K562 (cell line): ENCODE measurements around the gene TIAM1. TPM values are rescaled to one million over a fixed set of nuclear protein-coding genes. Genes with fewer than 3 reads are reported as not detected.

Experiments
- ATAC-seq: fragments of 200-7000 bp; cut with Tn5 transposase; 3 replicates; pipeline ENCODE4 v1.9.1; 2020; ENCODE audit warnings: moderate library complexity
- BruUV-seq: library from RNA; stranded (reverse); fragments of 400-500 nt; replicated peaks from 2 replicates; lab custom pipeline; 2021; lab: Mats Ljungman, UMichigan
- CTCF ChIA-PET: fragments of 300-600 bp; formaldehyde crosslinking; extraction: SDS; loops from one replicate; lab custom pipeline; 2021; ENCODE audit warnings: low intra/inter-chr PET ratio; lab: Yijun Ruan, JAX
- POLR2A ChIA-PET: fragments of 300-600, 350-650 bp; sonication (Branson Sonifier 250); formaldehyde crosslinking; extraction: SDS; loops from one replicate; lab custom pipeline; 2021; ENCODE audit warnings: antibody characterized with exemption, inconsistent platforms; lab: Yijun Ruan, JAX
- DNase-seq, 4 experiments: peaks; one replicate each; pipeline versions ENCODE4 v3.0.0 to v3.0.0-alpha.2; 2011 to 2018; ENCODE audit warnings: low spot score in 3 of 4, mixed read lengths in 3 of 4; ENCODE audit errors: extremely low read depth in 1 of 4
- FAIRE-seq: peaks from 2 replicates; lab custom pipeline; 2011; peaks lifted over from hg19 to GRCh38; lab: Jason Lieb, UNC
- H2AFZ ChIP-seq: 2 replicates; pipeline ENCODE4 v1.6.0; 2011; ENCODE audit warnings: low read depth, low read length, control low read depth, inconsistent platforms
- H3K27ac ChIP-seq: fragments of 200-600 bp; 3 replicates; pipeline ENCODE4 v1.8.0; 2011; ENCODE audit warnings: low read depth, mild to moderate bottlenecking, control low read depth, inconsistent platforms, low read length, moderate library complexity, mixed read lengths; ENCODE audit errors: extremely low read depth
- H3K27me3 ChIP-seq, 2 experiments: fragments of 300-600 bp in 1 of 2; 2 replicates in 1 of 2; 3 replicates in 1 of 2; pipeline versions ENCODE4 v1.6.0 to v1.8.0; 2011; ENCODE audit warnings: inconsistent platforms in 2 of 2, low read length in 2 of 2, mild to moderate bottlenecking in 1 of 2, mixed read lengths in 1 of 2, moderate library complexity in 1 of 2; ENCODE audit not compliant: control insufficient read depth in 2 of 2, insufficient read depth in 2 of 2
- H3K36me3 ChIP-seq: fragments of 300-600 bp; 3 replicates; pipeline ENCODE4 v1.8.0; 2011; ENCODE audit warnings: mild to moderate bottlenecking, low read length, inconsistent platforms; ENCODE audit not compliant: control insufficient read depth, insufficient read depth
- H3K4me1 ChIP-seq, 2 experiments: fragments of 200-600 bp in 1 of 2; replicated peaks in 1 of 2; 2 replicates in 1 of 2; 3 replicates in 1 of 2; pipeline versions ENCODE4 v1.5.1 to v1.8.0; 2011; ENCODE audit warnings: inconsistent platforms in 2 of 2, low read length in 2 of 2, mild to moderate bottlenecking in 1 of 2, mixed read lengths in 1 of 2, moderate library complexity in 1 of 2; ENCODE audit not compliant: control insufficient read depth in 2 of 2, insufficient read depth in 2 of 2
- H3K4me2 ChIP-seq: 2 replicates; pipeline ENCODE4 v1.6.1; 2011; ENCODE audit warnings: low read length, control low read depth, inconsistent platforms, mixed read lengths; ENCODE audit not compliant: insufficient read depth
- H3K4me3 ChIP-seq: fragments of 200-600 bp; sonication (generic), shearing (Covaris generic); 2 replicates; pipeline ENCODE4 v1.5.1; 2016; ENCODE audit warnings: control low read depth, inconsistent platforms
- H3K79me2 ChIP-seq: fragments of 200-600 bp; 3 replicates; pipeline ENCODE4 v1.8.0; 2011; ENCODE audit warnings: low read length, inconsistent platforms; ENCODE audit not compliant: control insufficient read depth, insufficient read depth
- H3K9ac ChIP-seq, 2 experiments: 2 replicates each; pipeline versions ENCODE4 v1.6.0 to v1.6.1; 2011; ENCODE audit warnings: low read depth in 2 of 2, low read length in 2 of 2, control low read depth in 1 of 2, inconsistent platforms in 1 of 2, mild to moderate bottlenecking in 1 of 2, mixed read lengths in 1 of 2; ENCODE audit not compliant: insufficient read depth in 1 of 2
- H3K9me1 ChIP-seq: one replicate; pipeline ENCODE4 v1.6.0; 2011; ENCODE audit warnings: inconsistent platforms, mild to moderate bottlenecking, low read length, moderate library complexity; ENCODE audit not compliant: control insufficient read depth, insufficient read depth
- H3K9me3 ChIP-seq: replicated peaks from 2 replicates; pipeline ENCODE4 v1.5.1; 2011; ENCODE audit warnings: low read depth, low read length, inconsistent platforms; ENCODE audit not compliant: control insufficient read depth, insufficient read depth
- H4K20me1 ChIP-seq: replicated peaks from 2 replicates; pipeline ENCODE4 v1.6.1; 2011; ENCODE audit warnings: low read length, inconsistent platforms, mixed read lengths; ENCODE audit not compliant: control insufficient read depth, insufficient read depth
- HIVEP1 ChIP-seq: fragments of 250-450 bp; sonication (Bioruptor Pico); IDR thresholded peaks from 2 replicates; pipeline ENCODE4 v1.4.0; 2020; ENCODE audit warnings: mild to moderate bottlenecking
- KDM1A ChIP-seq, 2 experiments: fragments of 450-650 bp; IDR thresholded peaks; 2 replicates each; pipeline ENCODE4 v1.6.1; 2016; ENCODE audit warnings: mild to moderate bottlenecking in 2 of 2
- LEF1 ChIP-seq: fragments of 450-650 bp; IDR thresholded peaks from 2 replicates; pipeline ENCODE4 v1.6.1; 2016; ENCODE audit warnings: mild to moderate bottlenecking
- MCM2 ChIP-seq: fragments of 450-650 bp; IDR thresholded peaks from 2 replicates; pipeline ENCODE4 v1.6.1; 2017; ENCODE audit warnings: low read depth, mild to moderate bottlenecking
- MTA3 ChIP-seq: fragments of 450-650 bp; formaldehyde crosslinking; IDR thresholded peaks from 2 replicates; pipeline ENCODE4 v1.6.1; 2017; ENCODE audit warnings: mild to moderate bottlenecking, borderline replicate concordance
- POU5F1 ChIP-seq: fragments of 150-350 bp; IDR thresholded peaks from 2 replicates; pipeline ENCODE4 v1.6.1; 2014; ENCODE audit warnings: borderline replicate concordance, low read length, low read depth, mild to moderate bottlenecking; ENCODE audit not compliant: partially characterized antibody
- TEAD4 ChIP-seq, 2 experiments: sonication (generic) in 1 of 2; formaldehyde crosslinking in 1 of 2; IDR thresholded peaks; 2 replicates each; pipeline versions ENCODE4 v1.6.1 to v1.8.0; 2012 to 2022; ENCODE audit warnings: borderline replicate concordance in 1 of 2, inconsistent platforms in 1 of 2, low read length in 1 of 2, mild to moderate bottlenecking in 1 of 2, missing genetic modification reagents in 1 of 2
- ZNF146 ChIP-seq: IDR thresholded peaks from one replicate; pipeline ENCODE4 v1.6.1; 2018; ENCODE audit warnings: missing compliant biosample characterization; ENCODE audit not compliant: unreplicated experiment
- ZNF408 ChIP-seq: fragments of 250-450 bp; sonication (Bioruptor Pico); IDR thresholded peaks from 2 replicates; pipeline ENCODE4 v1.4.0; 2020; ENCODE audit warnings: low read depth, mild to moderate bottlenecking, moderate library complexity
- ZNF589 ChIP-seq: fragments of 200-800 bp; sonication (Bioruptor generic); IDR thresholded peaks from 2 replicates; pipeline ENCODE4 v1.6.1; 2016; ENCODE audit warnings: low read depth, missing genetic modification characterization, missing compliant biosample characterization
- WGBS: fragments of 100-300 bp; shearing (Covaris generic); methylation state at CpG from one replicate; pipeline ENCODE4 v1.1.6; 2016; ENCODE audit warnings: low coverage, mixed read lengths; ENCODE audit not compliant: insufficient coverage; ENCODE audit errors: missing lambda C conversion rate; 5-methylcytosine and 5-hydroxymethylcytosine counted together
- in situ Hi-C: fragments of 300-500 bp; cut with MboI; formaldehyde crosslinking; loops from 4 replicates; pipeline ENCODE4 v1.15.0; 2018; ENCODE audit warnings: inconsistent platforms, mixed read lengths
- intact Hi-C: fragments of 100-400 bp; cut with micrococcal nuclease; formaldehyde crosslinking; loops from 2 replicates; pipeline ENCODE4 v1.14.2; 2022
- polyA plus RNA-seq, 8 experiments: library from polyadenylated mRNA; depleted of rRNA in 4 of 8; stranded (reverse) in 5 of 8; unstranded in 3 of 8; fragments of >200 nt; fragmentation: Nextera tagmentation in 2 of 8; fragmentation: Illumina TruSeq in 1 of 8; extraction: Ambion mirVana in 2 of 8; extraction: Trizol in 1 of 8; gene quantifications; 2 replicates each; pipeline versions ENCODE4 v1.2.1 to v1.2.3, GENCODE V29; 2011 to 2014; ENCODE audit warnings: inconsistent platforms in 1 of 8, missing spikeins in 1 of 8
- total RNA-seq, 7 experiments: library from RNA; depleted of rRNA in 6 of 7; stranded (reverse); fragments of >200 nt in 6 of 7; fragmentation: Illumina TruSeq in 2 of 7; extraction: Trizol in 2 of 7; gene quantifications; 2 replicates each; pipeline versions ENCODE4 v1.2.1 to v1.2.3, GENCODE V29; 2011 to 2021; ENCODE audit warnings: low replicate concordance in 1 of 7
- TF ChIP-seq, protein P1 (sequence below): sonication (generic); formaldehyde crosslinking; IDR thresholded peaks from 2 replicates; pipeline ENCODE4 v1.8.0; 2022; ENCODE audit warnings: mild to moderate bottlenecking, missing genetic modification reagents
- TF ChIP-seq, protein P2 (sequence below): sonication (generic); formaldehyde crosslinking; IDR thresholded peaks from 2 replicates; pipeline ENCODE4 v1.8.1; 2023; ENCODE audit warnings: mild to moderate bottlenecking, missing genetic modification reagents
- TF ChIP-seq, protein P3 (sequence below): fragments of 450-650 bp; IDR thresholded peaks from 2 replicates; pipeline ENCODE4 v1.6.1; 2016
- TF ChIP-seq, protein P4 (sequence below): fragments of 250-450 bp; sonication (Bioruptor Pico); IDR thresholded peaks from 2 replicates; pipeline ENCODE4 v1.5.1; 2021; ENCODE audit warnings: mild to moderate bottlenecking

Gene TIAM1
- total and polyA plus RNA-seq, 9 of the 15 experiments (the other 6 are each of a cell fraction or from before 2014, with no cell fraction given), result 0.11 TPM; not detected in 8

DNA sequence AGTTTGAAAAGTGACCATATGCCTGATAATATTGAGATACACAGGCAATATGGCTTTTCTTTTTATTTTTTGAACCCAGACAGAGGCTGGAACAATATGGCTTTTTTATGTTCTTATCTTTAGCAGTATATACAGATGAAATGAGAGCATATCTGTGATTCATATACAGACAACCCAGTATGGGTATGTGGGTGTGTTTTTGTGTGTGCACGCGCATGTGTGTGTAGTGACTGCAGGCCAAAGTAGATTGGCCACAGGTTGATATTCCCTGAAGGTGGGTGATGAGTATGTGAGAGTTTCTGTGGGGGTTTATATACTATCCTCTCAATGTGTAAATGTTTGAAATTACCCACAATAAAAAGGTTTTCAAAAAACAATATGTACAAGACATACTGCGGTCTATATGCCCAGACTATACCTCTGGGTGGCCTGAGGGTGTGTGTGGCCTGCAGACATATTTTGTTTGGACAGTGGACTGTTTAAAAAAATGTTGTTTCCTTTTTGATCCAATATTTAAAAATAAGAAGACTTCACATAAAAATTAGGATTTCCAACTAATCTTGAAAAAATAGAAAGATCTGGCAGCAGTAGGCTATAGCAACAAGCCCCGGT lies 26.3 kb upstream of the TIAM1 start:
- CTCF ChIA-PET, result no interaction called here
- no TSS peak for BruUV-seq
- H4K20me1 ChIP-seq, result no peaks in the 10 kb centered on the region

More for the DNA sequence above, 26.3 kb upstream of the TIAM1 start:
- H3K4me3 ChIP-seq, result no peak overlapping the region
- no peak for DNase-seq
- POLR2A ChIA-PET, result no interaction called here
- H3K36me3 ChIP-seq, result no peaks in the 10 kb centered on the region
- no peak overlapping the region for H2AFZ ChIP-seq
- H3K9ac ChIP-seq, result no peak overlapping the region
- TF ChIP-seq, protein P1, sequence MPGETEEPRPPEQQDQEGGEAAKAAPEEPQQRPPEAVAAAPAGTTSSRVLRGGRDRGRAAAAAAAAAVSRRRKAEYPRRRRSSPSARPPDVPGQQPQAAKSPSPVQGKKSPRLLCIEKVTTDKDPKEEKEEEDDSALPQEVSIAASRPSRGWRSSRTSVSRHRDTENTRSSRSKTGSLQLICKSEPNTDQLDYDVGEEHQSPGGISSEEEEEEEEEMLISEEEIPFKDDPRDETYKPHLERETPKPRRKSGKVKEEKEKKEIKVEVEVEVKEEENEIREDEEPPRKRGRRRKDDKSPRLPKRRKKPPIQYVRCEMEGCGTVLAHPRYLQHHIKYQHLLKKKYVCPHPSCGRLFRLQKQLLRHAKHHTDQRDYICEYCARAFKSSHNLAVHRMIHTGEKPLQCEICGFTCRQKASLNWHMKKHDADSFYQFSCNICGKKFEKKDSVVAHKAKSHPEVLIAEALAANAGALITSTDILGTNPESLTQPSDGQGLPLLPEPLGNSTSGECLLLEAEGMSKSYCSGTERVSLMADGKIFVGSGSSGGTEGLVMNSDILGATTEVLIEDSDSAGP (CRISPR knock-in tag), result no peak
- TF ChIP-seq ZNF408 (CRISPR knock-in tag) (no peak), ZNF146 (CRISPR knock-in tag) (no peak), LEF1 (no peak), ZNF589 (CRISPR knock-in tag) (no peak), KDM1A (IDR thresholded peaks at IDR 0.05) (no peak), HIVEP1 (no peak), POU5F1 (no peak), TEAD4 (IDR thresholded peaks at IDR 0.05; ENCODE audit: low read length) (no peak), TEAD4 (CRISPR knock-in tag; IDR thresholded peaks at IDR 0.05; ENCODE audit: borderline replicate concordance) (no peak), MCM2 (no peak), MTA3 (no peak)
- TF ChIP-seq, protein P2, sequence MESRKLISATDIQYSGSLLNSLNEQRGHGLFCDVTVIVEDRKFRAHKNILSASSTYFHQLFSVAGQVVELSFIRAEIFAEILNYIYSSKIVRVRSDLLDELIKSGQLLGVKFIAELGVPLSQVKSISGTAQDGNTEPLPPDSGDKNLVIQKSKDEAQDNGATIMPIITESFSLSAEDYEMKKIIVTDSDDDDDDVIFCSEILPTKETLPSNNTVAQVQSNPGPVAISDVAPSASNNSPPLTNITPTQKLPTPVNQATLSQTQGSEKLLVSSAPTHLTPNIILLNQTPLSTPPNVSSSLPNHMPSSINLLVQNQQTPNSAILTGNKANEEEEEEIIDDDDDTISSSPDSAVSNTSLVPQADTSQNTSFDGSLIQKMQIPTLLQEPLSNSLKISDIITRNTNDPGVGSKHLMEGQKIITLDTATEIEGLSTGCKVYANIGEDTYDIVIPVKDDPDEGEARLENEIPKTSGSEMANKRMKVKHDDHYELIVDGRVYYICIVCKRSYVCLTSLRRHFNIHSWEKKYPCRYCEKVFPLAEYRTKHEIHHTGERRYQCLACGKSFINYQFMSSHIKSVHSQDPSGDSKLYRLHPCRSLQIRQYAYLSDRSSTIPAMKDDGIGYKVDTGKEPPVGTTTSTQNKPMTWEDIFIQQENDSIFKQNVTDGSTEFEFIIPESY (CRISPR knock-in tag), result no peak
- TF ChIP-seq, protein P3, sequence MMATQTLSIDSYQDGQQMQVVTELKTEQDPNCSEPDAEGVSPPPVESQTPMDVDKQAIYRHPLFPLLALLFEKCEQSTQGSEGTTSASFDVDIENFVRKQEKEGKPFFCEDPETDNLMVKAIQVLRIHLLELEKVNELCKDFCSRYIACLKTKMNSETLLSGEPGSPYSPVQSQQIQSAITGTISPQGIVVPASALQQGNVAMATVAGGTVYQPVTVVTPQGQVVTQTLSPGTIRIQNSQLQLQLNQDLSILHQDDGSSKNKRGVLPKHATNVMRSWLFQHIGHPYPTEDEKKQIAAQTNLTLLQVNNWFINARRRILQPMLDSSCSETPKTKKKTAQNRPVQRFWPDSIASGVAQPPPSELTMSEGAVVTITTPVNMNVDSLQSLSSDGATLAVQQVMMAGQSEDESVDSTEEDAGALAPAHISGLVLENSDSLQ, result no peak
- TF ChIP-seq, protein P4, sequence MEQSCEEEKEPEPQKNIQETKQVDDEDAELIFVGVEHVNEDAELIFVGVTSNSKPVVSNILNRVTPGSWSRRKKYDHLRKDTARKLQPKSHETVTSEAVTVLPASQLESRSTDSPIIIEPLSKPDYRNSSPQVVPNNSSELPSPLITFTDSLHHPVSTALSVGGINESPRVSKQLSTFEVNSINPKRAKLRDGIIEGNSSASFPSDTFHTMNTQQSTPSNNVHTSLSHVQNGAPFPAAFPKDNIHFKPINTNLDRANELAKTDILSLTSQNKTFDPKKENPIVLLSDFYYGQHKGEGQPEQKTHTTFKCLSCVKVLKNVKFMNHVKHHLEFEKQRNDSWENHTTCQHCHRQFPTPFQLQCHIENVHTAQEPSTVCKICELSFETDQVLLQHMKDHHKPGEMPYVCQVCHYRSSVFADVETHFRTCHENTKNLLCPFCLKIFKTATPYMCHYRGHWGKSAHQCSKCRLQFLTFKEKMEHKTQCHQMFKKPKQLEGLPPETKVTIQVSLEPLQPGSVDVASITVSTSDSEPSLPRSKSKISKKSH (CRISPR knock-in tag), result no peak
- WGBS, result under 1% methylated on average over 4 of the region's 4 CpGs
- no peak overlapping the region for H3K27ac ChIP-seq
- peaks cover 0 to 14% of the 10 kb centered on the region in 2 experiments; a peak in 2 of 5 replicates for H3K27me3 ChIP-seq
- no peaks in the 10 kb centered on the region for H3K9me1 ChIP-seq
- H3K79me2 ChIP-seq, result no peaks in the 10 kb centered on the region
- no peak overlapping the region for H3K4me2 ChIP-seq
- intact Hi-C loops, result no loop called here
- no peaks in the 10 kb centered on the region for H3K4me1 ChIP-seq
- FAIRE-seq, result no peak
- H3K9me3 ChIP-seq, result no peaks in the 10 kb centered on the region
- in situ Hi-C loops, result no loop called here
- no peak for ATAC-seq
